Hepatocyte (in vitro differentiated cells): ENCODE results near the gene POU2F2.

Source experiments
- EZH2 ChIP-seq: fragments of 200-600 bp; sonication (generic); IDR thresholded peaks from 2 replicates; pipeline ENCODE4 v1.6.1; 2016; ENCODE audit warnings: antibody characterized with exemption, mild to moderate bottlenecking, borderline replicate concordance
- EZH2phosphoT487 ChIP-seq: fragments of 200-600 bp; sonication (generic); IDR thresholded peaks from one replicate; pipeline ENCODE4 v1.6.1; 2018; ENCODE audit warnings: antibody characterized with exemption, mild to moderate bottlenecking, low read depth, moderate library complexity; ENCODE audit not compliant: unreplicated experiment, severe bottlenecking
- TF ChIP-seq, protein P1 (sequence below): fragments of 200-600 bp; sonication (generic); IDR thresholded peaks from 2 replicates; pipeline ENCODE4 v1.5.1; 2016; ENCODE audit warnings: antibody characterized with exemption, mild to moderate bottlenecking; ENCODE audit not compliant: poor library complexity

- TF ChIP-seq EZH2 (no peak), EZH2phosphoT487 (no peak)
- TF ChIP-seq, protein P1, sequence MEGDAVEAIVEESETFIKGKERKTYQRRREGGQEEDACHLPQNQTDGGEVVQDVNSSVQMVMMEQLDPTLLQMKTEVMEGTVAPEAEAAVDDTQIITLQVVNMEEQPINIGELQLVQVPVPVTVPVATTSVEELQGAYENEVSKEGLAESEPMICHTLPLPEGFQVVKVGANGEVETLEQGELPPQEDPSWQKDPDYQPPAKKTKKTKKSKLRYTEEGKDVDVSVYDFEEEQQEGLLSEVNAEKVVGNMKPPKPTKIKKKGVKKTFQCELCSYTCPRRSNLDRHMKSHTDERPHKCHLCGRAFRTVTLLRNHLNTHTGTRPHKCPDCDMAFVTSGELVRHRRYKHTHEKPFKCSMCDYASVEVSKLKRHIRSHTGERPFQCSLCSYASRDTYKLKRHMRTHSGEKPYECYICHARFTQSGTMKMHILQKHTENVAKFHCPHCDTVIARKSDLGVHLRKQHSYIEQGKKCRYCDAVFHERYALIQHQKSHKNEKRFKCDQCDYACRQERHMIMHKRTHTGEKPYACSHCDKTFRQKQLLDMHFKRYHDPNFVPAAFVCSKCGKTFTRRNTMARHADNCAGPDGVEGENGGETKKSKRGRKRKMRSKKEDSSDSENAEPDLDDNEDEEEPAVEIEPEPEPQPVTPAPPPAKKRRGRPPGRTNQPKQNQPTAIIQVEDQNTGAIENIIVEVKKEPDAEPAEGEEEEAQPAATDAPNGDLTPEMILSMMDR = no peak
These were observed 8.0 kb upstream of the POU2F2 start for GRCh38 chr19:42140125-42140754.
